Measurements from ENCODE around the gene TSC22D3.

TSC22D3 gene

DNA sequence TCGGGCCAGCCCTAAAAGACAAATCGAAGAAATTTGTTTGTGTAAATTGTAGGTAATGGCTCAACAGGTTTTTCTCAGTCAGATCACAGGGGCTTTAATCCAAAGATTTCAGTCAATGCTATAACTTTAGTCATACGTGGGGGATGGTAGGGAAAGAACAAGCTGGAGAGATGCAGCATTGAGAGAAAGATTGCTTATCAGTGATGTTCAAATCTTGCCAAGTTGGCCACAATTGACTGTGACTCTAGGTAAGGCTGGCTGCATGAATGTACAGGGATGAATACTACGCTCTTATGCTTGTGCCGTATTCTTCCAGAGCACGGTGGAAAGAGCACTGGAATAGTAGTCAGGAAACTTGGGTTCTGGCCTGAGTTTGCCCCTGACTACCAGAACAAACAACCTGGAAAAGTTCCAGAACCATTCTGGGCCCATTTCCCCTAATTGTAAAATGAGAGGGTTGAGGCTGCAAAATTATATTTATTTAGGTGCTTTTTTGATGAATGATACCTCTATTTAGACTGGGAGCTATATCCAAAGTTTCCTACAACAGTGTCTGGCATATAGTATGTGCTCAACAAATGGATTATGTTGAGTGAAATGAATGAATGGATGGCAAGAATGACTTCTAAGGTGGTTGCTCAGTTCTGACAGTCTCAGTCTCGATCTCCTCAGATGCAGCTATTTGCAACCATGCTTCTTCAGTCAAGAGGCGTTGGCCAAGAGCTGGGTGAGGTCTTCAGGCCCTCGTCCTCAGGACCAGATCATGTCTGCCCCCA lies 44.4 kb downstream of the TSC22D3 start:
- DNase-seq (ENCODE audit: low spot score) = no peak

GRCh38 chrX:107730298-107730655 lies 45.3 kb downstream of the TSC22D3 start:
- DNase-seq (ENCODE audit: low spot score) = no peak

DNA sequence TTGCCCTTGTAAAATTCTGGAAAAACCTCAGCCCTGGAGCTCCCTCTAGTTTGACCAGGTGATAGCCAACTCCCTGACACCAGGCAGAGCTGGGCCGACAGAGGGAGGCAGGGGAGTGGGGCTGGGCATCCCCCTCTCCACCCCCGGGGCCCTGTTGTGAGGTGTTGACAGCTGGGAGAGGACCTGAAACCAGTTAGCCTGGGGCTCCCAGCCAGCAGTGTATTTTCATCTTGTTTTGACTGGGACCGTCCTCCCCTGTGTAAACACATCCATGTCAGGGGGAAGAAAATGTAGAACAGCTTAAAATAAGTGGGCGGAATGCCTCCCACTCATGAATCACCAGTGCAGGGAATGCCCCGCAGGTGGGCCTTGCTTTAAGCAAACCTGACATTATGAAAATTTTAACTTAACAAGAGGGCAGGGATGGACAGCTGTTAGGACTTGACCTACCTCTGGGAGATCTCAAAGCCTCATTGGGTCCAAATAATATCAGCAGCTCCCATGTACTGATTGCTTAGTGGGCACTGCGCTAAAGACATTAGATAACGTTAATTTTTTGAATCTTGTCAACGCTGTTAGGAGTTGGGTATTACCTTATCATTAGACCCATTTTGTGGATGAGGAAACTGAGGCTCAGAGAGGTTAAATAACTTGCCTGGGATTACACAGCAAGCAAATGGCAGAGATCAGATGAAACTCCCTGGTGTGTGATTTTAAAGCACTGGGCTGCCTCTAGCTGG lies 45.9 kb downstream of the TSC22D3 start:
- no peak for DNase-seq (ENCODE audit: low spot score)

- no peak for DNase-seq (ENCODE audit: low spot score)
Observed at GRCh38 chrX:107728371-107729099, 47.1 kb downstream of the TSC22D3 start.

DNA sequence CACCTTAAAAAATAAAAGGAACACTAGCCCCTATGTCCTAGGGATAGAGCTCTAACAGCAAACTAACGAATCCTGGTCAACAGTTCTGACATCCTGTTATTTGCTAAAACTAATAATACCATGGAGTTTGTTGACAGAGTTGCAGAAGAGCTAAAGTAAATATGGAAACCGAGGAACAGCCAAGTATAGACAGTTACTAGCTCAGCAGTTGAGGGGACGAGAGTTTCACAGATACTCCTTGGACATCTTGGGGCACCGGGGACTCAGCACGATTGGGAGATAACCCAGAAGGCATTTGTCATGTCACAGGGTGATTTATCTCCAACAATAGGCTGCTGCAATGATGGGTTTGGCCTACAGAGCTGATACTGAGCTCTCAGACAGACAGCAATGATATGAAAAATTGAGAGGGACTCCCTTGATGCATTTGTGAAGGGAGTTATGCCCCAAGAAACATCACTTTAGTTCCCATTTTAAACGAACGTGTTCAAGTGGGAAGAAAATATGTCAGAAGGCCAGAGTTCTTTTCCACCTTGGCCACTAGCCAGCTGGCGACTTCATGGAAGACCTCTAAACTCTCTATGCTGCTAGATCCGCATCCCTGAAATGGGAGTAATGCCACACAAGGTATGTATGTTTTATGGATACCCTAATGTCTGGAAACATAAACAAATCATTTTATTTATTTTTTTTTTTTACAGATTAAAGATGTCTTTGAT lies 48.6 kb downstream of the TSC22D3 start:
- no peak for DNase-seq (ENCODE audit: low spot score)

GRCh38 chrX:107725761-107726555 lies 49.6 kb downstream of the TSC22D3 start:
- no peak for DNase-seq (ENCODE audit: low spot score)

GRCh38 chrX:107724653-107725052 lies 50.9 kb downstream of the TSC22D3 start:
- DNase-seq (ENCODE audit: low spot score) = no peak

DNA sequence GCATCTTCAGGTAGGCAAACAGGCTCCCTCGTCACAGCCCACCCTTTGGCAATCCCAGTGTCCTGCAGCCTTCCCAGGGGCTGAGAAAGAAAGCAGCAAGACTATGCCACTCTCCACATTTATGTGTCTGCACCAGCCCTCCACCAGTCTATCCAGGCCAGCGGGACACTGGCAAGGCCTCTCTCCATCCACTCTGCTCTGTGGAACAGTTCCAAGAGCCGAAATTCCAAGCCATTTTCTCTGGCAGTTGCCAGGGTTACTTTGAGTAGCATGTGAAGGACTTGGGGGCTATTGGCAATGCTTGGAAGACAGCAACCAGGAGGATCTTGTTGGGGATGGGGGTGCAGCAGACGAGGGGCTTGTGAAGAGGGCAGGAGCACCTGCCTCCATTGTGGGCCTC lies 52.1 kb downstream of the TSC22D3 start:
- no peak for DNase-seq (ENCODE audit: low spot score)

DNA sequence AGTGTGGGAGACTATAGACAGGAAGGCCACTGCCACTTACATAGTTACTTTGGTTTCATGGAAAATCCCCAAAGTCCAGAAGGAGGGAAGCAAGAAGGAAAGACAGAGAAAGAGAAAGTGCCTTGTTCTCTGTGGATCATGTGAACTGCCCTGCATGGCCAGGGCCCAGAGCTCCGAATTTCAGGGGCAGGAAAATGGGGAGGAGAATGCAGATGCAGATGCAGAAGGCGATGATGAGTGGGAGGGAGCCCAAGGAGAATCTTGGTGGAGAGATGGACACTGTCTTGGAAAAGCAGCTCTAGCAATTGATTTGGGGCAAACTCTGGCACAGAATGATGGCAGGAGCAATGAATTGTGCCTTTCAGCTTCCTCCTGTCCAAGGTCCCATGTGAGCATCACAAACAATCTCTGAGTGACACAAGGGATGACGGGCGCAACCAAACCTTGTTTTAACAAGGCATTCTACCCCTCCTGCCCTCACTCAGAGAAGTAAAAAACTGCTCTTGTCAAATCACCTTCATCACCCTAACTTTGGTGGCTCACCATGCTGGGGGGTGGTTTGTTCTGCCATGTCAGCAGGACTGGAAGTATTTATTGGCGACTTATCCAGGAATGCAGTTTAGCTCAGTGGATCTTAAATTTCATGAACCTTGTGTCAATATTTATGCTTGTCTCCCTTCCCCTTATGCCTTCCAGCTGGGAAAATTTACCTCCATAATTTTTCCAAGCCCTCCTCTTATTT lies 53.5 kb downstream of the TSC22D3 start:
- no peak for DNase-seq (ENCODE audit: low spot score)

GRCh38 chrX:107721318-107721717 lies 54.3 kb downstream of the TSC22D3 start:
- DNase-seq (ENCODE audit: low spot score) = no peak

DNA sequence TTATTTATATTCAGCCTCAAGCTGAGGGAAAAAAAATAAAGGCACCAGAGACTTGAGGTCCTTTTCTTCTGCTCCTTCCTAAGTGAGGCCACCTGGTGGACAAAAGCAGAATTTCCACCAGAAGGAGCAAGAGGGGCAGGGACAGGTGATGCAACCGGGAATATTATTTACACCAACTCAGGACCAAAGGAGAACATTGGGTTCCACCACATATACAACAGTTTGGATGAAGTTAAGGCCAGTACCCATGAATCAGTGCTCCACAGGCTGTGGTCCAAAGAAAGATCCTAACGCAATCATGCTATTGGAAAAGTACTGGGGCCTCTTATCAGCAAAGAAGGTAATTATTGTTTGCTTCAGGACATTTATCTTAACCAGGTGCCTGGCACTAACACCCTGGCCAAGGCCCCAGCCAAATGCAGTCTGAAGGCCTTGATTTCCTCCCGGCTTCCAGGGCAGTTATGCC lies 57.4 kb downstream of the TSC22D3 start:
- DNase-seq (ENCODE audit: low spot score) = peak; percentile 73

- peak; percentile 92 for DNase-seq (ENCODE audit: low spot score)
Observed at GRCh38 chrX:107716816-107717700, 58.5 kb downstream of the TSC22D3 start.

DNA sequence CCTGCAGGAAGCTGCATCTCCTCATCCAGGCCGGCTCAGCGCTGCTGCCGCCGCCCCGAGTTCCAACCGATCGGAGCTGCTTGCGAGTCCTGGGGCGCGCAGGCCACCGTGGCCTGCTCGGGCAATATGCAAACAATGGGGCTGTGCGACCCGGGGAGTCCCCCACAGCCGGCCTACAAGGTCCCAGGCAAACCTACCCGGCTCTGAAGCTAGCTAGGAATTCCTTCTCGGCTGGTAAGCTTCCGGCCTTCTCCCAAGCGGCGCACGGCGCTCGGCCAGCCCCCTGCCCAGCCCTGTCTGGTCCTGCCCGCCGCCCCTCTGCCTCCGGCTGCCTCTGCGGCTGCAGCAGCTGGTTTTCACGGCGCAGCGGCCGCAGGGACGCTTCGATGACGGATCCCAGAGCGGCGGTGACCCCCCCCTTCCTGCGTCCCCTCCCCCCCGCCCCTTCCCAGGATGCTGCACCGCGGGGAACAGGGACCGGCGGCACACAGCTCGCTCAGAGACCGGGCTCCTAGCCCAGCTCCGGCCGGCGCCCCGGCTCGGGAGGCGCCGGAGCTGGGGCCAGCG lies 59.4 kb downstream of the TSC22D3 start:
- no peak for DNase-seq (ENCODE audit: low spot score)

DNA sequence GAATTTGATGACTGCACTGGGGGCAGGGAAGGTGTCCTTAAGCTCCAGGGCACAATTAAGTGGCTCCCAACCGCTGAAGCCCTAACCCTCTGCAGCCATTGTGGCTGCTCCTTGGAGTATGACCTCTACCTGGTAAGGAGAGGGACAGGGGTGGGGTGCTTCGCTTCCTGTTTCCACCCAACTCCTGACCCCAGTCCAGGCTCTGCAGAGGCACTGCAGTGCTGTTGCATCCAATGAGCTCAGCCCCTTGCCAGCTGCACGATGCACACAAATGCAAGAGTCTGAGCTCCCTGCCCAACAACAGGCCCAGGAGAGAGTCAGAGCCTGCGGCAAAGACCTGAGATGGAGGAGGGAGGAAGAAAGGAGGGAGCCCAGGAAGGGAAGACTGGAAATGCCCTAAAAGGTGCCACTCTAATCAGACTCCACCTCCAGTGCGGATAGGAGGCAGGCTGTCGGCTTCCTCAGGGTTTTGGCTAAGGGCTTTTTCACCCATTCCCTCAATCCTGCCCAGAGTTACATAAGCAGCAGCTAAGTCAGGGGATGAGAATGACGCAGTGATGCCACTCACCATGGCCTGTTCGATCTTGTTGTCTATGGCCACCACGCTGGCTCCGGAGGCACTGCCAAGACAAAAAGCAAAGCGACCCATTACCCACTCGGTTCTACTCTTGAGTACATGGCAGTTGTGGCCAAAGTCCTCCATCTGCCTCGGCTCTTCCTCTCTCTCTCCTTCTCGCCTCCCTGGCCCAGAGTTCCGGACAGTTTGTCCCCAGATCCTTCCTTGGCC lies 60.1 kb downstream of the TSC22D3 start:
- DNase-seq (ENCODE audit: low spot score) = peak; percentile 14

- no peak for DNase-seq (ENCODE audit: low spot score)
Observed at GRCh38 chrX:107714206-107714891, 61.2 kb downstream of the TSC22D3 start.

DNA sequence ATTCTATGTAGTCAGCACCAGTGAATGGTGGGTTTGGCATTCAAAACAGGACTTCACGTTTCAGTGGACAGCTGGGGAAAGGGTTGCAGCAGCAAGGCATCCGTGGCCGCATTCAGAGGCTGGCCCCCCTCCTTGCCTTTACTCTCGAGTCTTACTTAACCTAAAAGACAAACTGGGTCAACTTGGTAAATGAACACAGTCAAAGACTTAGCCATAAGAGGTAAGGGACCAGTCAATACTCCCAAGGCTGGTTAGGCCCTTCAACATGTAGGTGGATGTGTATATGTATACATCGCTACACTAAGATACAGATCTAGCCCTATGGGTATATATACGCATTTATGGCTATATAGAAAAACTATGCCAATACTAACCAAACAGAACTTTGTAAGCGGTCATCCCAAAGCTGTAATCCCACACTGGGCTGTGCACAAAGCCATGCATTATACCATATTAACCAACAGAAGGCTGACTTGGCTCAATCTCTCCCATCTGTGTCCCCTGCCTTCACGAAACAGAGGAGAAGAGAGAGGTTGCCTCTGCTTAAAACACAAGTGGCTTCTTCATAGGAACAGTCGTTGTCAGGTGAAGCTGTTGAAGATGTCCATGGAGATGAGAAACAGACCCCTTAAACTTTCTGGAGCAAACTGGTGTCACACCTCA lies 61.9 kb downstream of the TSC22D3 start:
- DNase-seq (ENCODE audit: low spot score) = no peak

DNA sequence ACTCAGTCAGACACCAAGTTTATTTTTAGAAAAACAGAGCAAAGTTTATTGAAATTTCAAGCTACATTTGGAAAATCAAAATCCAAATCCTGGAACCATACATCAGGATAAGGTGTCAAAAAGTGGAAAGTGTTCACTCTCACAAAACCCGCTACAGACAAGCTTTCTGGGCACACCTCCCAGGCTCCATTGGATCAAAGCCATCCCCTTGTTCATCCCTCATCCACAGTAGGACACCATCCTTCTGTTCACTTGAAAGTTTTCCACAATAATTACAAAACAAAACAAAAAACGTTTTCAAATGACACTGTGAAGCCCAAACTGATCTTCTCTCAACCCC lies 62.4 kb downstream of the TSC22D3 start:
- no peak for DNase-seq (ENCODE audit: low spot score)

Measured in CD4-positive, alpha-beta T cell treated with Interleukin-6 at 100 ng/mL for 8 hours (primary cell).